Endothelial cell of umbilical vein (primary cell): Measurements from ENCODE around the gene KREMEN1. TPM values are rescaled to one million over a fixed set of nuclear protein-coding genes. Genes with fewer than 3 reads are reported as not detected.

Experiments used
- BruUV-seq: library from RNA; stranded (reverse); fragments of 400-500 nt; replicated peaks from 2 replicates; lab custom pipeline; 2021; lab: Mats Ljungman, UMichigan
- CTCF ChIA-PET: fragments of 300-600, 350-600 bp; sonication (Branson Sonifier 250); formaldehyde crosslinking; loops from one replicate; lab custom pipeline; 2021; ENCODE audit warnings: antibody characterized with exemption, inconsistent platforms; lab: Charles Lee
- POLR2A ChIA-PET: fragments of 300-600, 350-600 bp; sonication (Branson Sonifier 250); formaldehyde crosslinking; loops from one replicate; lab custom pipeline; 2021; ENCODE audit warnings: antibody characterized with exemption, inconsistent platforms; lab: Charles Lee
- DNase-seq: peaks from one replicate; pipeline ENCODE4 v3.0.0-alpha.2; 2011; ENCODE audit warnings: low read depth, low spot score
- FAIRE-seq: peaks from 2 replicates; lab custom pipeline; 2011; peaks lifted over from hg19 to GRCh38; lab: Jason Lieb, UNC
- H2AFZ ChIP-seq: 2 replicates; pipeline ENCODE4 v1.6.0; 2012; ENCODE audit warnings: low read depth, low read length, control low read depth, inconsistent platforms
- H3K27ac ChIP-seq: 2 replicates; pipeline ENCODE4 v1.5.1; 2011; ENCODE audit warnings: low read depth, mild to moderate bottlenecking, control low read depth, low read length, moderate library complexity; ENCODE audit not compliant: insufficient read depth
- H3K27me3 ChIP-seq, 2 experiments: 2 replicates each; pipeline versions ENCODE4 v1.6.0 to v1.6.1; 2011; ENCODE audit warnings: low read length in 2 of 2, mixed read lengths in 1 of 2; ENCODE audit not compliant: control insufficient read depth in 2 of 2, insufficient read depth in 2 of 2
- H3K36me3 ChIP-seq, 2 experiments: 2 replicates in 1 of 2; 3 replicates in 1 of 2; pipeline ENCODE4 v1.5.1; 2011; ENCODE audit warnings: low read length in 2 of 2, mild to moderate bottlenecking in 1 of 2, moderate library complexity in 1 of 2; ENCODE audit not compliant: control insufficient read depth in 2 of 2, insufficient read depth in 2 of 2; ENCODE audit errors: extremely low read depth in 1 of 2
- H3K4me1 ChIP-seq: 3 replicates; pipeline ENCODE4 v1.5.1; 2011; ENCODE audit warnings: mild to moderate bottlenecking, low read length; ENCODE audit not compliant: control insufficient read depth, insufficient read depth; ENCODE audit errors: extremely low read depth
- H3K4me2 ChIP-seq: 2 replicates; pipeline ENCODE4 v1.6.1; 2011; ENCODE audit warnings: low read length, control low read depth, mixed read lengths; ENCODE audit not compliant: insufficient read depth
- H3K4me3 ChIP-seq, 3 experiments: fragments of 200-600 bp in 1 of 3; sonication (generic), shearing (Covaris generic) in 1 of 3; replicated peaks in 1 of 3; 2 replicates each; pipeline ENCODE4 v1.5.1; 2011 to 2016; ENCODE audit warnings: control low read depth in 3 of 3, low read length in 3 of 3, mild to moderate bottlenecking in 2 of 3, inconsistent platforms in 1 of 3, low read depth in 1 of 3, moderate library complexity in 1 of 3; ENCODE audit not compliant: insufficient read depth in 1 of 3
- H3K79me2 ChIP-seq: 2 replicates; pipeline ENCODE4 v1.6.0; 2012; ENCODE audit warnings: low read length, inconsistent platforms; ENCODE audit not compliant: control insufficient read depth, insufficient read depth
- H3K9ac ChIP-seq: replicated peaks from 2 replicates; pipeline ENCODE3; 2011; ENCODE audit warnings: low read length, control low read depth; ENCODE audit not compliant: insufficient read depth; ENCODE audit errors: extremely low read depth
- H3K9me1 ChIP-seq: replicated peaks from 3 replicates; pipeline ENCODE4 v1.6.0; 2011; ENCODE audit warnings: mild to moderate bottlenecking, low read length; ENCODE audit not compliant: control insufficient read depth, insufficient read depth; ENCODE audit errors: extremely low read depth
- H3K9me3 ChIP-seq: replicated peaks from 2 replicates; pipeline ENCODE4 v1.5.1; 2012; ENCODE audit warnings: low read length, inconsistent platforms; ENCODE audit not compliant: control insufficient read depth, insufficient read depth
- H4K20me1 ChIP-seq: replicated peaks from 2 replicates; pipeline ENCODE3; 2011; ENCODE audit warnings: mild to moderate bottlenecking, low read length; ENCODE audit not compliant: control insufficient read depth, insufficient read depth; ENCODE audit errors: extremely low read depth
- EZH2 ChIP-seq: IDR thresholded peaks from 2 replicates; pipeline ENCODE4 v1.6.1; 2012; ENCODE audit warnings: borderline replicate concordance, low read depth, mild to moderate bottlenecking, moderate library complexity, low read length, inconsistent platforms; ENCODE audit not compliant: severe bottlenecking
- FOS ChIP-seq: IDR thresholded peaks from 2 replicates; pipeline ENCODE4 v1.6.1; 2011; ENCODE audit warnings: mild to moderate bottlenecking, low read length, moderate library complexity, borderline replicate concordance; ENCODE audit not compliant: insufficient read depth
- GATA2 ChIP-seq: IDR thresholded peaks from 2 replicates; pipeline ENCODE4 v1.7.0; 2011; ENCODE audit warnings: low read depth, mild to moderate bottlenecking, moderate library complexity, mixed read lengths, low read length; ENCODE audit not compliant: insufficient read length, insufficient read depth
- JUN ChIP-seq: IDR thresholded peaks from 2 replicates; pipeline ENCODE4 v1.6.1; 2011; ENCODE audit warnings: borderline replicate concordance, low read depth; ENCODE audit not compliant: insufficient read length, insufficient read depth
- MYC ChIP-seq: IDR thresholded peaks from one replicate; pipeline ENCODE4 v1.6.1; 2011; ENCODE audit warnings: mild to moderate bottlenecking, low read depth, low read length
- POLR2A ChIP-seq: IDR thresholded peaks from 2 replicates; pipeline ENCODE4 v1.6.1; 2012; ENCODE audit warnings: low read depth, mild to moderate bottlenecking, control low read depth, low read length
- POLR2AphosphoS5 ChIP-seq: IDR thresholded peaks from 2 replicates; pipeline ENCODE4 v1.6.1; 2012; ENCODE audit warnings: low read depth, mild to moderate bottlenecking, control low read depth, low read length, moderate library complexity; ENCODE audit not compliant: insufficient read depth
- dilution Hi-C: fragments of 300-500 bp; cut with MboI; formaldehyde crosslinking; loops from one replicate; pipeline ENCODE4 v1.15.0; 2019; ENCODE audit warnings: low sequenced_read_pairs; ENCODE audit not compliant: extremely low pct_ligation_motif_present
- intact Hi-C: fragments of 100-400 bp; cut with micrococcal nuclease; formaldehyde crosslinking; loops from one replicate; pipeline ENCODE4 v1.10.0; 2022
- polyA plus RNA-seq, 4 experiments: library from polyadenylated mRNA; depleted of rRNA in 3 of 4; stranded (reverse) in 3 of 4; unstranded in 1 of 4; fragments of >200 nt; gene quantifications; 2 replicates each; pipeline versions ENCODE4 v1.2.1 to v1.2.3, GENCODE V29; 2011 to 2012; ENCODE audit warnings: missing spikeins in 1 of 4
- total RNA-seq: library from RNA; stranded (reverse); gene quantifications from 2 replicates; pipeline ENCODE4 v1.2.3, GENCODE V29; 2021
- TF ChIP-seq, protein P1 (sequence below), 2 donors: IDR thresholded peaks; 1 replicate in 1 of 2; 2 replicates in 1 of 2; pipeline ENCODE4 v1.5.1; 2011; ENCODE audit warnings: low read length in 2 of 2, mild to moderate bottlenecking in 2 of 2, moderate library complexity in 2 of 2, control low read depth in 1 of 2, inconsistent platforms in 1 of 2, low read depth in 1 of 2; ENCODE audit not compliant: insufficient read depth in 1 of 2; ENCODE audit errors: extremely low read depth in 1 of 2
- TF ChIP-seq, protein P2 (sequence below): IDR thresholded peaks from 2 replicates; pipeline ENCODE4 v1.6.1; 2011; ENCODE audit not compliant: insufficient read depth, insufficient read length

The KREMEN1 gene
- total and polyA plus RNA-seq, 2 donors (not counting 3 experiments of a cell fraction or from before 2014, with no cell fraction given) = 0.58 to 1.1 TPM

DNA sequence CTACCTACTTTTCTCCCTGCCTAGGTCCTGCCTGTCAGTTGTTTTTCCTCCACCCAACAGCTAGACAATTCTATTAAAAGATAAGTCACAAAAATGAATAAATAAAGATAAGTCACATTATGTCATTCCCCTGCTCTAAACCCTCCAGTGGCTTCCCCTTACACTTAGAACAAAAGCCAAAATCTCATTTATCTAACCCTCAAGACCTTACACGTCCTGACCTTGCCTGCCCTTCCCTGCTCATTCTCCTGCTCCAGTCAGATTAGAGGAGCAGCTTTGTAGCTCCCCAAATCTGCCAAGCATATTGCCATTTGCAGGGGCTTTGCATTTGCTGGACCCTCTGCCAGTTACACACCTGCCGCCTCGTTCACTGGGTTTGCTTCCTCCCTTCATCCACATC is 16.7 kb downstream of the KREMEN1 start:
- ChIA-PET CTCF (no interaction called here), POLR2A (no interaction called here)
- no peaks in the 10 kb centered on the region for H3K36me3 ChIP-seq
- H3K4me1 ChIP-seq = no peaks in the 10 kb centered on the region
- no peak overlapping the region for H3K9ac ChIP-seq
- no peak for TF ChIP-seq FOS
- TF ChIP-seq POLR2A = no peak
- H2AFZ ChIP-seq = no peak overlapping the region
- H4K20me1 ChIP-seq = no peaks in the 10 kb centered on the region
- H3K27ac ChIP-seq = no peak overlapping the region
- dilution Hi-C loops = no loop called here
- no peaks in the 10 kb centered on the region for H3K9me3 ChIP-seq
- FAIRE-seq = no peak
- H3K4me3 ChIP-seq = no peak overlapping the region
- H3K9me1 ChIP-seq = no peaks in the 10 kb centered on the region
- H3K4me2 ChIP-seq = no peak overlapping the region
- no peak for DNase-seq
- intact Hi-C loops = no loop called here
- no peaks in the 10 kb centered on the region for H3K79me2 ChIP-seq
- no TSS peak for BruUV-seq
- H3K27me3 ChIP-seq = peaks cover 10 to 17% of the 10 kb centered on the region in 2 experiments

DNA sequence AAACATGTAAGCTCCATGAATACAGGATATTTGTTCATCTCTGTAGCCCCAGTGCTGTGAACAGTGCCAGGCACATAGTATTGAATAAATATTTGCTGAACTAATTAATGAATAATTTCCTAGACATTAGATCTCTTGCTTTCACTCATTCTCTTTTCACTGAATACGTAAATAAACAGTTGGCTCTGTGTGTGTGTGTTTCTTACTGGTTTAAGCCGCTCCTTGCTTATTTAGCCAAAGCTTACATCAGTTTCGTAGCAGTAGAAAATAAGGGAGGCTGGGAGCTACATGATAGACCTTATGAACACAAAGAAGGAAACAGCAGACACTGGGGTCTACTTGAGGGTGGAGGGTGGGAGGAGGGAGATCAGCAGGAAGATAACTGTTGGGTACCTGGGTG is 17.2 kb downstream of the KREMEN1 start:
- BruUV-seq = no TSS peak
- H2AFZ ChIP-seq = no peak overlapping the region
- H3K4me1 ChIP-seq = no peaks in the 10 kb centered on the region
- dilution Hi-C loops (no loop called here), intact Hi-C loops (no loop called here)
- H3K27me3 ChIP-seq = peaks cover 10 to 17% of the 10 kb centered on the region in 2 experiments
- no peak overlapping the region for H3K27ac ChIP-seq
- CTCF ChIA-PET = no interaction called here
- no peaks in the 10 kb centered on the region for H3K36me3 ChIP-seq
- POLR2A ChIA-PET = no interaction called here
- no peaks in the 10 kb centered on the region for H3K9me3 ChIP-seq
- no peak overlapping the region for H3K4me3 ChIP-seq
- no peak overlapping the region for H3K4me2 ChIP-seq
- FAIRE-seq (no peak), DNase-seq (no peak)
- no peaks in the 10 kb centered on the region for H4K20me1 ChIP-seq
- TF ChIP-seq, protein P1, sequence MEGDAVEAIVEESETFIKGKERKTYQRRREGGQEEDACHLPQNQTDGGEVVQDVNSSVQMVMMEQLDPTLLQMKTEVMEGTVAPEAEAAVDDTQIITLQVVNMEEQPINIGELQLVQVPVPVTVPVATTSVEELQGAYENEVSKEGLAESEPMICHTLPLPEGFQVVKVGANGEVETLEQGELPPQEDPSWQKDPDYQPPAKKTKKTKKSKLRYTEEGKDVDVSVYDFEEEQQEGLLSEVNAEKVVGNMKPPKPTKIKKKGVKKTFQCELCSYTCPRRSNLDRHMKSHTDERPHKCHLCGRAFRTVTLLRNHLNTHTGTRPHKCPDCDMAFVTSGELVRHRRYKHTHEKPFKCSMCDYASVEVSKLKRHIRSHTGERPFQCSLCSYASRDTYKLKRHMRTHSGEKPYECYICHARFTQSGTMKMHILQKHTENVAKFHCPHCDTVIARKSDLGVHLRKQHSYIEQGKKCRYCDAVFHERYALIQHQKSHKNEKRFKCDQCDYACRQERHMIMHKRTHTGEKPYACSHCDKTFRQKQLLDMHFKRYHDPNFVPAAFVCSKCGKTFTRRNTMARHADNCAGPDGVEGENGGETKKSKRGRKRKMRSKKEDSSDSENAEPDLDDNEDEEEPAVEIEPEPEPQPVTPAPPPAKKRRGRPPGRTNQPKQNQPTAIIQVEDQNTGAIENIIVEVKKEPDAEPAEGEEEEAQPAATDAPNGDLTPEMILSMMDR (IDR thresholded peaks at IDR 0.05; ENCODE audit: extremely low read depth in 1 of 2, insufficient read depth in 1 of 2, low read depth in 1 of 2, low read length in 2 of 2) = no peak
- TF ChIP-seq POLR2AphosphoS5 (no peak), FOS (no peak), EZH2 (no peak), POLR2A (no peak), MYC (no peak), GATA2 (no peak), JUN (no peak)
- TF ChIP-seq, protein P2, sequence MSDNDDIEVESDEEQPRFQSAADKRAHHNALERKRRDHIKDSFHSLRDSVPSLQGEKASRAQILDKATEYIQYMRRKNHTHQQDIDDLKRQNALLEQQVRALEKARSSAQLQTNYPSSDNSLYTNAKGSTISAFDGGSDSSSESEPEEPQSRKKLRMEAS = no peak
- no peak overlapping the region for H3K9ac ChIP-seq
- H3K9me1 ChIP-seq = no peaks in the 10 kb centered on the region
- H3K79me2 ChIP-seq = no peaks in the 10 kb centered on the region
